Neuronal stem cell (in vitro differentiated cells): ENCODE data around the gene ANKRD18A.

Source experiments
- DNase-seq: peaks from one replicate; pipeline ENCODE4 v3.0.0-alpha.2; 2013; ENCODE audit warnings: low spot score
- H2AFZ ChIP-seq: one replicate; pipeline ENCODE4 v1.6.1; 2013; ENCODE audit warnings: mild to moderate bottlenecking, low read length, inconsistent platforms
- H2AK5ac ChIP-seq: 2 replicates; pipeline ENCODE4 v1.6.1; 2013; ENCODE audit warnings: low read depth, mild to moderate bottlenecking, inconsistent platforms, low read length, moderate library complexity, mixed read lengths
- H2BK120ac ChIP-seq: 2 replicates; pipeline ENCODE4 v1.6.1; 2013; ENCODE audit warnings: low read depth, mild to moderate bottlenecking, inconsistent platforms, low read length, moderate library complexity, mixed read lengths
- H2BK12ac ChIP-seq: one replicate; pipeline ENCODE4 v1.6.1; 2013; ENCODE audit warnings: low read length, inconsistent platforms
- H2BK15ac ChIP-seq: 2 replicates; pipeline ENCODE4 v1.6.1; 2013; ENCODE audit warnings: mild to moderate bottlenecking, low read length, inconsistent platforms, mixed read lengths
- H2BK5ac ChIP-seq: one replicate; pipeline ENCODE4 v1.6.1; 2013; ENCODE audit warnings: inconsistent platforms, mild to moderate bottlenecking, low read length, moderate library complexity
- H3K14ac ChIP-seq: one replicate; pipeline ENCODE4 v1.6.1; 2013; ENCODE audit warnings: low read length, inconsistent platforms
- H3K18ac ChIP-seq: 2 replicates; pipeline ENCODE4 v1.6.1; 2013; ENCODE audit warnings: low read length, inconsistent platforms
- H3K23ac ChIP-seq: 2 replicates; pipeline ENCODE4 v1.6.1; 2013; ENCODE audit warnings: low read depth, mild to moderate bottlenecking, mixed read lengths, low read length, inconsistent platforms; ENCODE audit not compliant: poor library complexity
- H3K27ac ChIP-seq: replicated peaks from 3 replicates; pipeline ENCODE4 v1.5.1; 2013; ENCODE audit warnings: low read length, inconsistent platforms
- H3K27me3 ChIP-seq, 3 experiments: 2 replicates each; pipeline ENCODE4 v1.6.1; 2013; ENCODE audit warnings: low read length in 3 of 3, mild to moderate bottlenecking in 2 of 3, inconsistent platforms in 1 of 3, low read depth in 1 of 3, mixed read lengths in 1 of 3, moderate library complexity in 1 of 3; ENCODE audit not compliant: control insufficient read depth in 3 of 3, insufficient read depth in 3 of 3
- H3K36me3 ChIP-seq, 2 donors: replicated peaks in 1 of 2; 2 replicates each; pipeline ENCODE4 v1.6.1; 2013; ENCODE audit warnings: low read length in 2 of 2; ENCODE audit not compliant: control insufficient read depth in 2 of 2, insufficient read depth in 2 of 2
- H3K4ac ChIP-seq: 2 replicates; pipeline ENCODE4 v1.6.1; 2013; ENCODE audit warnings: inconsistent platforms, mild to moderate bottlenecking, low read length, moderate library complexity
- H3K4me1 ChIP-seq, 2 donors: 1 replicate in 1 of 2; 2 replicates in 1 of 2; pipeline ENCODE4 v1.6.1; 2013; ENCODE audit warnings: low read length in 2 of 2, low read depth in 1 of 2; ENCODE audit not compliant: control insufficient read depth in 2 of 2, insufficient read depth in 1 of 2
- H3K4me2 ChIP-seq: one replicate; pipeline ENCODE4 v1.6.1; 2013; ENCODE audit warnings: mild to moderate bottlenecking, low read length, inconsistent platforms; ENCODE audit not compliant: insufficient read depth, poor library complexity, severe bottlenecking
- H3K4me3 ChIP-seq, 2 donors: 2 replicates each; pipeline ENCODE4 v1.5.1; 2013; ENCODE audit warnings: low read length in 2 of 2, mild to moderate bottlenecking in 2 of 2, inconsistent platforms in 1 of 2, moderate library complexity in 1 of 2
- H3K79me1 ChIP-seq: one replicate; pipeline ENCODE4 v1.6.1; 2013; ENCODE audit warnings: low read depth, mild to moderate bottlenecking, inconsistent platforms, low read length, moderate library complexity
- H3K9ac ChIP-seq: one replicate; pipeline ENCODE4 v1.6.1; 2013; ENCODE audit warnings: mild to moderate bottlenecking, low read depth, low read length, inconsistent platforms; ENCODE audit not compliant: poor library complexity
- H3K9me3 ChIP-seq, 2 donors: replicated peaks in 1 of 2; 2 replicates each; pipeline versions ENCODE3 to v1.6.1; 2013; ENCODE audit warnings: low read length in 2 of 2, mild to moderate bottlenecking in 2 of 2, inconsistent platforms in 1 of 2, low read depth in 1 of 2, mixed read lengths in 1 of 2, moderate library complexity in 1 of 2; ENCODE audit not compliant: control insufficient read depth in 2 of 2, insufficient read depth in 1 of 2
- H4K8ac ChIP-seq: one replicate; pipeline ENCODE4 v1.6.1; 2013; ENCODE audit warnings: low read depth, mild to moderate bottlenecking, inconsistent platforms, low read length, moderate library complexity
- H4K91ac ChIP-seq: one replicate; pipeline ENCODE4 v1.6.1; 2013; ENCODE audit warnings: low read length, low read depth, mild to moderate bottlenecking, inconsistent platforms; ENCODE audit not compliant: poor library complexity
- WGBS, 2 donors: extraction: QIAGEN DNeasy Blood & Tissue Kit; methylation state at CpG; one replicate each; pipeline ENCODE4 v1.1.7; 2013; ENCODE audit warnings: missing lambda C conversion rate in 2 of 2, mixed read lengths in 1 of 2; ENCODE audit not compliant: insufficient read length in 2 of 2, insufficient replicate concordance in 1 of 2; ENCODE audit errors: extremely low coverage in 2 of 2; 5-methylcytosine and 5-hydroxymethylcytosine counted together

ANKRD18A gene

GRCh38 chr9:38626006-38626405 lies 5.6 kb upstream of the ANKRD18A start:
- Histone ChIP-seq H2BK15ac (no peak overlapping the region), H3K23ac (no peak overlapping the region)
- WGBS, 2 donors = no CpG with 5 or more reads among the region's 2 CpGs

DNA sequence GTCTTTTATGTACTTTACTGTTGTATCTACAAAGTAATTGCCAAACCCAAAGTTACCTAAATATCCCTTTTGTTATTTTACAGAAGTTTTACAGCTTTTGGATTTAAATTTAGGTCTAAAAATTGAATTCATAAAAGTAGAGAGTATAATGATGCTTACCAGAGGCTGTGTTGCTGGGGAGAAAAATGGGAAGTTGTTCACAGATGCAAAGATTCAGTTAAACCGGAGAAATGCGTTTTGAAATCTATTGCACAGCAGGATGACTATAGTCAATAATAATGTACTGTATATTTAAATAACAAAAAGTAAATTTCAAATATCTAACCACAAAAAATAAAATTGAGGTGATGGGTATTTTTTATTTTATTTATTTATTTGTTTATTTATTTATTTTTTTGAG lies 2.6 kb upstream of the ANKRD18A start:
- Histone ChIP-seq H2BK15ac (no peak overlapping the region), H2AFZ (no peak overlapping the region), H3K9me3 (peaks cover 0 to 19% of the 10 kb centered on the region in 2 donors), H4K91ac (no peak overlapping the region), H3K4me1 (peaks cover 0 to 6% of the 10 kb centered on the region in 2 donors), H4K8ac (no peak overlapping the region), H3K9ac (no peak overlapping the region), H2BK12ac (no peak overlapping the region), H3K4me3 (no peak overlapping the region), H3K4me2 (no peak overlapping the region), H2BK5ac (no peak overlapping the region), H3K4ac (no peak overlapping the region), H3K79me1 (no peaks in the 10 kb centered on the region), H3K14ac (no peak overlapping the region), H3K27me3 (peaks cover 6 to 25% (median 20%) of the 10 kb centered on the region in 3 experiments), H3K23ac (no peak overlapping the region), H2BK120ac (no peak overlapping the region), H3K27ac (no peak overlapping the region), H2AK5ac (no peak overlapping the region), H3K36me3 (no peaks in the 10 kb centered on the region), H3K18ac (no peak overlapping the region)
- DNase-seq = no peak
- WGBS, 2 donors = no CpG with 5 or more reads among the region's 2 CpGs

More at GRCh38 chr9:38626006-38626405, 5.6 kb upstream of the ANKRD18A start:
- Histone ChIP-seq H2BK120ac (no peak overlapping the region), H2AFZ (no peak overlapping the region), H2BK5ac (no peak overlapping the region), H3K4me3 (no peak overlapping the region), H2BK12ac (no peak overlapping the region), H3K36me3 (peaks cover 0 to 2% of the 10 kb centered on the region in 2 donors), H3K27ac (no peak overlapping the region), H3K18ac (no peak overlapping the region), H4K8ac (no peak overlapping the region), H3K14ac (no peak overlapping the region), H3K9me3 (peaks cover 3 to 19% of the 10 kb centered on the region in 2 donors), H2AK5ac (no peak overlapping the region), H3K79me1 (peaks cover 2% of the 10 kb centered on the region), H3K9ac (no peak overlapping the region), H3K4ac (no peak overlapping the region), H3K27me3 (peaks cover 6 to 20% (median 20%) of the 10 kb centered on the region in 3 experiments), H4K91ac (no peak overlapping the region), H3K4me1 (peaks cover 0 to 6% of the 10 kb centered on the region in 2 donors), H3K4me2 (no peak overlapping the region)
- DNase-seq = no peak

DNA sequence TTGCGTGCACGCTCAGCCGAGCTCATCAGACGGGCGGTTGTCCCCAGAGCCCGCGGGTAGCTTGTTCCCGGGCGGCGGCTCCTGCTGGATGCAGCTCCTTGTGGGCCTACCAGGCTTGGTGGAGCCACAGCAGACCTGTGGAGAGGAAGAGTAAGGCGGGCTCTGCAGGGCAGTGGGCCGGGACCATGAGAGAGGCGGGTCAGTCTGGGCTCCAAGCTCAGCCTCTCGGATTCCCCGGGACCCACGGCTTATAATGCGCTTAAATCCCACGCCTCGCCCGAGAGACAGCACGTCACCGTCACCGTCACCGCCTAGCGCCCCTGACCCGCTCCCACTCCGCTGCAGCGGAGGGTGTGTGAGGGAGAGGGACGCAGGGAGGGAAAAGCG lies 1.9 kb upstream of the ANKRD18A start:
- Histone ChIP-seq H3K18ac (peak overlapping the region; percentile 96), H2BK5ac (no peak overlapping the region), H2BK15ac (no peak overlapping the region), H2BK12ac (no peak overlapping the region), H3K79me1 (no peaks in the 10 kb centered on the region), H3K27ac (no peak overlapping the region), H2AFZ (peak overlapping the region; percentile 99), H4K91ac (no peak overlapping the region), H2BK120ac (no peak overlapping the region), H3K9me3 (peaks cover 0 to 19% of the 10 kb centered on the region in 2 donors), H3K4me1 (peaks cover 0 to 6% of the 10 kb centered on the region in 2 donors), H3K4me2 (peak overlapping the region; percentile 93), H3K36me3 (no peaks in the 10 kb centered on the region), H3K14ac (no peak overlapping the region), H3K27me3 (peaks cover 6 to 25% (median 20%) of the 10 kb centered on the region in 3 experiments), H3K4me3 (peak overlapping the region; percentile 60 to 76), H3K23ac (peak overlapping the region; percentile 75), H4K8ac (no peak overlapping the region), H3K9ac (no peak overlapping the region), H3K4ac (no peak overlapping the region), H2AK5ac (no peak overlapping the region)
- peak; percentile 29 for DNase-seq
- no CpG with 5 or more reads among the region's 30 CpGs for WGBS, 2 donors

DNA sequence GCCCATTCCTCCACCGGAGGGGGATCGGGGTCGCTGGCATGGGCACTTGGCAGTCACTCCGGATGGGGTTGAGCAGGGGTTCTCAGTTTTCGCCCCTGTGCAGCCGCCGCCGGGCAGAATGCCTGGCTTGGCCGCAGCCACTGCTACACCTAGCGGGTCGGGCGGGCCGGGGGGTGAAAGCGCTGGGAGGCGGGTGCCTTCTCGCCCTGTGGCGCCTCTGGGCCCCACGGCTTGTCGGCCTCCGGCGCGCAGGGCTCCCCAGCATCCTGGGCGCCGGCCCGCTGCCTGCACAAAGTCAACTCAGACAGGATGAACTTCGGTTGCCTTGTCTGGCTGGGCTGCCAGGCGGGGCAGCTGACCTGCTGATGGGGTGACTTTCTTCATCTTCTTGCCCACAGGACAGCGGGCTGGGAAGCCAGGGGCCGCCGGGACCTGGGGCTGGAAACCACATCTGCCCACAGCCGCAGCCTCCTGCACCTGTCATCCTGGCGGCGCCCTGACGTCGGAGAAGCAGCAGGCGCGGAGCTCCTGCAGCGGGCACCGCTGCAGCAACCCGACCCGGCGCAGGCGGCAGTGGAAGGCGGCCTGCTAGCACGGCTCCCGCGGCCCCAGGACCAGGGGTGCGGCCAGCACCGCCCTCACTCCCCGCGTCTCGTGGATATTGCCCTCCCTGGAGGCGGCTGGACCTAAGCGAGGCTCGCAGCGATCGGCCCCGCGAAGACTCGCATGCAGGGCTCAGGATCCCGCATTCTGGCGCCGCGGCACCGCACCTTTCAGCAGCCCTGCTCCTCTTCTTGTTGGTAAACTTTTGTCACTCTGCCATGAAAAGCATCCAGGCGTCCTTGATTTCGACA lies 1.3 kb upstream of the ANKRD18A start:
- Histone ChIP-seq H3K18ac (peak overlapping the region; percentile 96), H4K8ac (no peak overlapping the region), H3K27me3 (peaks cover 6 to 25% (median 20%) of the 10 kb centered on the region in 3 experiments), H3K4ac (no peak overlapping the region), H3K9me3 (peaks cover 0 to 19% of the 10 kb centered on the region in 2 donors), H2AFZ (peak overlapping the region; percentile 99), H2BK15ac (no peak overlapping the region), H3K36me3 (no peaks in the 10 kb centered on the region), H4K91ac (no peak overlapping the region), H2AK5ac (peak overlapping the region; percentile 46), H2BK120ac (no peak overlapping the region), H3K23ac (peak overlapping the region; percentile 75), H3K9ac (peak overlapping the region; percentile 92), H3K4me2 (peak overlapping the region; percentile 93), H3K4me3 (peak overlapping the region; percentile 60 to 80), H2BK5ac (no peak overlapping the region), H2BK12ac (no peak overlapping the region), H3K14ac (no peak overlapping the region), H3K79me1 (no peaks in the 10 kb centered on the region), H3K4me1 (peaks cover 0 to 6% of the 10 kb centered on the region in 2 donors), H3K27ac (no peak overlapping the region)
- DNase-seq = peak; percentile 37
- WGBS, 2 donors = no CpG with 5 or more reads among the region's 67 CpGs
